GM21717 (cell line): ENCODE data around the gene TRIM56.
"Not testable (repeated sequence)": the region's sequence is repeated elsewhere in the genome, so short reads cannot be mapped to it uniquely, and the experiment has no call there.

Experiments used
- ATAC-seq: cut with Tn5 transposase; IDR thresholded peaks from one replicate; pipeline ENCODE4 v1.9.1; 2021; ENCODE audit warnings: mild to moderate bottlenecking, moderate library complexity; ENCODE audit not compliant: unreplicated experiment

TRIM56 gene

DNA sequence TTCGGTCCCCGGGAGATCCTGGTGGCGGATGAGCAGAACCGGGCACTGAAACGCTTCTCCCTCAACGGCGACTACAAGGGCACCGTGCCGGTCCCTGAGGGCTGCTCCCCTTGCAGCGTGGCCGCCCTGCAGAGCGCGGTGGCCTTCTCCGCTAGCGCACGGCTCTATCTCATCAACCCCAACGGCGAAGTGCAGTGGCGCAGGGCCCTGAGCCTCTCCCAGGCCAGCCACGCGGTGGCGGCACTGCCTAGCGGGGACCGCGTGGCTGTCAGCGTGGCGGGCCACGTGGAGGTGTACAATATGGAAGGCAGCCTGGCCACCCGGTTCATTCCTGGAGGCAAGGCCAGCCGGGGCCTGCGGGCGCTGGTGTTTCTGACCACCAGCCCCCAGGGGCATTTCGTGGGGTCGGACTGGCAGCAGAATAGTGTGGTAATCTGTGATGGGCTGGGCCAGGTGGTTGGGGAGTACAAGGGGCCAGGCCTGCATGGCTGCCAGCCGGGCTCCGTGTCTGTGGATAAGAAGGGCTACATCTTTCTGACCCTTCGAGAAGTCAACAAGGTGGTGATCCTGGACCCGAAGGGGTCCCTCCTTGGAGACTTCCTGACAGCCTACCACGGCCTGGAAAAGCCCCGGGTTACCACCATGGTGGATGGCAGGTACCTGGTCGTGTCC lies 3.7 kb downstream of the TRIM56 start:
- ATAC-seq: no peak

DNA sequence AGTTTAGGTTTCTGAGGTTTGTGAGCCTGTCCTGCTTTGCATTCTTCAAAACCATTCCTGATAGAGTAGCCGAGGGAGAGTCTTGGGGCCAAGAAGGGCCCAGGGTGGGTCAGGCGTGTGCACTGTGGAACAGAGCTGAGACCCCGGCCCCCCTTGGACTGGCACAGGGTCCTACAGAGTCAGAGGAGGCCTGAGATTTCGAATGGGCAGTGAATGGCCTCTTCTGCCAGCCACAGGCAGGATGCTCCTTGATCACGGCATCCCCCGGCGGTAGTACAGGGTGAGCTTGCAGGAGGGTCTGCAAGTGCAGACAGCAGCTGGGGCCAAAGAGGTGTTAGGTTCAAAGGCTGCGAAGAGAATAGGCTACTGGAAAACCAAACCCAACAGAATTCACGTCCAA lies 4.6 kb downstream of the TRIM56 start:
- no peak for ATAC-seq

DNA sequence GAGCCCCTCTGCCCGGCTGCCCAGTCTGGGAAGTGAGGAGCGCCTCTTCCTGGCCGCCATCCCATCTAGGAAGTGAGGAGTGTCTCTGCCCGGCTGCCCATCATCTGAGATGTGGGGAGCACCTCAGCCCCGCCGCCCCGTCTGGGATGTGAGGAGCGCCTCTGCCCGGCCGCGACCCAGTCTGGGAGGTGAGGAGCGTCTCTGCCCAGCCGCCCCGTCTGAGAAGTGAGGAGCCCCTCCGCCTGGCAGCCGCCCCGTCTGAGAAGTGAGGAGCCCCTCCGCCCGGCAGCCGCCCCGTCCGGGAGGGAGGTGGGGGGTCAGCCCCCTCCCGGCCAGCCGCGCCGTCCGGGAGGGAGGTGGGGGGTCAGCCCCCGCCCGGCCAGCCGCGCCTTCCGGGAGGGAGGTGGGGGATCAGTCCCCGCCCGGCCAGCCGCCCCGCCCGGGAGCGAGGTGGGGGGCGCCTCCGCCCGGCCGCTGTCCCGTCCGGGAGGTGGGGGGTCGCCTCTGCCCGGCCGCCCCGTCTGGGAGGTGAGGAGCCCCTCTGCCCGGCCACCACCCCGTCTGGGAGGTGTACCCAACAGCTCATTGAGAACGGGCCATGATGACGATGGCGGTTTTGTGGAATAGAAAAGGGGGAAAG lies 7.1 kb downstream of the TRIM56 start:
- not testable (repeated sequence) for ATAC-seq

- ATAC-seq: no peak
Observed at GRCh38 chr7:101093906-101094305, 8.6 kb downstream of the TRIM56 start.

DNA sequence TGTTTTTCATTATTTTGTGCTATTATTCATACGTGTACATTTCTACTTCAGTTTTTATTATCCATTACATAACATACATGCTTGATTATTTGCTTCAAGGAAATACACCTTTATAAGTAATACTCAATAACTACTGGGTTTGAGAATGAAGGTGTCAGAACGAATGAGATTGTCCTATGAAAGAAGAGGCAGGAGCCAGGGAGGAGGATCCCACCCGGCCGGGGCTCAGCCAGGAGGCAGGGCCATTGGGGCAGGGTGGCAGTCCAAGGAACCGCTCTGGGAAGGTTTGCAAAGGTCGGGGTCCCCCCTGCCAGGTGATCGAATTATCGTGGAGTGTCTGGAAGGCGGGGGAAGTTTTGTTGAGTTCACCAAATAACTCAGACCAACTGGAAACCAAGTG lies 9.1 kb downstream of the TRIM56 start:
- no peak for ATAC-seq

DNA sequence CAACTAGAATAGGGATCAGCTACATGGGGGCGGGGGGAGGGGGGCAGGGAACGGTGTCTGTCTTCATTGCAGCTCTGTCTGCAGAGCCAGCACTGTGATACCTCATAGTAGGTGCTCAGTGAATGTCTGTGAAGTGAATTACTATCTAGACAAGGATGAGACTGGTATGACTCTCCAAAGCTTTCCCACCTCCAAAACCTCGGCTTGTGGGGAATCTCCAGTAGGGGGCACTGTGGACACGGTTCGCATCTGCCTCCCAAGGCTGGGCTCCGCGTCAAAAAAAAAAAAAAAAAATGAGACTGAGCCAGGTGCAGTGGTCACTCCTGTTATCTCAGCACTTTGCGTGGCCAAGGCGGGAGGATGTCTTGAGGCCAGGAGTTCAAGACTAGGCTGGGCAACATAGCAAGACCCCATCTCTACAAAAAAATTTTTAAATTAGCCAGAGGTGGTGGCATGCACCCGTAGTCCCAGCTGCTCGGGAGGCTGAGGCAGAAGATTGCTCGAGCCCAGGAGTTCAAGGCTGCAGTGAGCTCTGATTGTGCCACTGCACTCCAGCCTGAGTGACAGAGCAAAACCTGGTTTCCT lies 9.6 kb downstream of the TRIM56 start:
- ATAC-seq: no peak

- ATAC-seq: no peak
Observed at GRCh38 chr7:101096331-101096956, 11.2 kb downstream of the TRIM56 start.

DNA sequence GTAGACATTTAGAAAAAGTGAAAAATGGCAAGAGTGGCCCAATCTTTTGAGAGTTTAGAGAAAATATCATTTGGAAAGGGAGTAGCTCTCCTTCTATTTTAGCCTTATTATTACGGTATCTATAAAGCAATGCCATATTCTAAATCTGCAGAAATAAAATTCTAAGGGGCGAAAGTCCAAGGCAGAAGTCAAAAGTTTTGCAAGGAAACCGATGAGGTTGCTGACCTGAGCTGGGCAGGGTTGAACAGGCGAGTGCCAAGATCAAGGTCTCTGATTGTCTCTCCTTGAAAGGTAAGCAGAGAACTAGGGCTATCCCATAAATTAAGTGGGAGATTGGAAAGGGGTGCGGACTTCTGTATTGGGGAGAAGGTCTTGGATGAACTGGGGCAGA lies 11.7 kb downstream of the TRIM56 start:
- no peak for ATAC-seq

- no peak for ATAC-seq
Observed at GRCh38 chr7:101097561-101097960, 12.3 kb downstream of the TRIM56 start.

DNA sequence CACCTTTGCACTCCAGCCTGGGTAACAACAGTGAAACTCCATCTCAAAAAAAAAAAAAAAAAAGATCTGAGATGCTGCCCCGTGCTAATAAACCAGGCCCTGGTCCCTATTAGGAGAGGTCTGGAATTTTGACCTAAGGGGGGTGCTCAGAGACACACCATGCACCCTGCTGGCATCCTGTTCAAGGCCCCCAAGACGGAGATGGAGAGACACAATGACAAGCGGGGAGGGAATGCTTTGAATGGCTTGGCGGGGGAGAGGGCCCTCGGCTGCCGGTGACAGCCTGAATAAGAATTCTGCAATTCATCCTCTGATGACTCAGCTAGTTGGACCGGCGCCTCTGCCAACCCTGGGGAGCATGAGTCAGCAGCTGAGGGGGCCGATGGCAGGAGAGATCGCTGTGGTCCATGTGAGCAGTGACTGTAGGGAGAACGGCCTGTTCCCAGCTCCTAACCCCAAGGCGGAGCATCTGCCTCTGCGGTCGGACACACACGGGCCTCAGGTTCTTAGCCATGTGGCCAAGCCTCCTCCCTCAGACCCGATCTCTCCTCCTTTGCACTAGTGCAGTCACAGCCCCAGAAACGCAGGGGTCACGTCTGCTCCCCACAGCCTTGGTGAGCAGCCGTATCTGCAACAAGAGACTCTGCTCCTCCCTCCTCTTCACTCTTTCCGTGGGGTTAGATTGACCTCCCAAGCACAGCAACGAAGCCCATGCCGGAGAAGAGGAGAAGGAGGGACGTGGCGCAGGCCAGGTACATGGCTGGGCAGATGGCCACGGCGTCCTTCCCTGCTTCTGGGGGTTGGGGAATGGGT lies 14.9 kb downstream of the TRIM56 start:
- no peak for ATAC-seq

DNA sequence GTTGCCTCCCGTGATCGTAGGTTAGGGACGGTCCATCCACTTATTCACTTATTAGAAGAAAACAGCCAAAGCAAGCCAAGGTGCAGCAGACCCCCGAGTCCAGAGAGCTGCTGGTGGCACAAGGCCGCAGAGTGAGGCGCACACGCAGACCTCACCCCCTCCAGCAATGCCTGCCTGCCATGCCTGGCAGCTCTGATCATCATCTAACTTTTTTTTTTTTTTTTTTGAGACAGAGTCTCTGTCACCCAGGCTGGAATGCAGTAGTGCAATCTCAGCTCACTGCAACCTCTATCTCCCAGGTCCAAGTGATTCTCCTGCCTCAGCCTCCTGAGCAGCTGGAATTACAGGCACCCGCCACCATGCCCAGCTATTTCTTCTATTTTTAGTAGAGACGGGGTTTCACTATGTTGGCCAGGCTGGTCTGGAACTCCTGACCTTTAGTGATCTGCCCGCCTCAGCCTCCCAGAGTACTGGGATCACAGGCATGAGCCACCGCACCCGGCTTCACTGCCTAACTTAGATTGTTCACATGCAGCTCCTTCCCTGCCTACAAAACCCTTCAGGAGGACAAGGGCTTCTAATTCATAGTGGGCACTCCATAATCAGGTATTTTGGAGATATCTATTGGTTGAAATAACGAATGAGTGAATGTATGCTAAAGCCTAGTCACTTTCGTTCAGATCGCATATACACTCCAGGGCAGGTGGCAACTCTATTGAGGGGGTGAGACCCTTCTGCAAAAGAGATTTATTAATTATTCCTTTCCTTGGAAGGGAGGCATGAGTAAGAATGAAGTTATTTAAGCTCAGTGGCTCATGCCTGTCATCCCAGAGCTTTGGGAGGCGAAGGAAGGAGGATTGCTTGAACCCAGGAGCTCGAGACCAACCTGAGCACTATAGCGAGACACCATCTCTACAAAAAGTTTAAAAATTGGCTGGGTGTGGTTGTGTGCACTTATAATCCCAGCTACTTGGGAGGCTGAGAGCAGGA lies 15.9 kb downstream of the TRIM56 start:
- no peak for ATAC-seq

DNA sequence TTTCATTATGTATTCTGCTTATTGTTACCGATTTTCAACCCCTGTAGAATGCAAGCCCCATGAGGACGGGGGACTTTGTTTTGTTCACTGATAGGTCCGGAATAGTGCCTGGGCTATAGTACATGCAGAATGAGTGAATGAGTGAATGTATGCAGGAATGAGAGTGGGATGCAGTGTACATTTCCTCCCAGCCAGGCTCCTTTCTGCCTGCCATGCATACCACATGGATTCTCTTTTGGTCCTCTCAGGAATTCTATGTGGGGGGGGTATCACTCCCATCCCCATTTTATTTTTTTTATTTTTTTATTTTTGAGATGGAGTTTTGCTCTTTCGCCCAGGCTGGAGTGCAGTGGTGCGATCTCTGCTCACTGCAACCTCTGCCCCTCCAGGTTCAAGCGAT lies 16.7 kb downstream of the TRIM56 start:
- no peak for ATAC-seq

GRCh38 chr7:101103701-101104100 lies 18.4 kb downstream of the TRIM56 start:
- not testable (repeated sequence) for ATAC-seq

DNA sequence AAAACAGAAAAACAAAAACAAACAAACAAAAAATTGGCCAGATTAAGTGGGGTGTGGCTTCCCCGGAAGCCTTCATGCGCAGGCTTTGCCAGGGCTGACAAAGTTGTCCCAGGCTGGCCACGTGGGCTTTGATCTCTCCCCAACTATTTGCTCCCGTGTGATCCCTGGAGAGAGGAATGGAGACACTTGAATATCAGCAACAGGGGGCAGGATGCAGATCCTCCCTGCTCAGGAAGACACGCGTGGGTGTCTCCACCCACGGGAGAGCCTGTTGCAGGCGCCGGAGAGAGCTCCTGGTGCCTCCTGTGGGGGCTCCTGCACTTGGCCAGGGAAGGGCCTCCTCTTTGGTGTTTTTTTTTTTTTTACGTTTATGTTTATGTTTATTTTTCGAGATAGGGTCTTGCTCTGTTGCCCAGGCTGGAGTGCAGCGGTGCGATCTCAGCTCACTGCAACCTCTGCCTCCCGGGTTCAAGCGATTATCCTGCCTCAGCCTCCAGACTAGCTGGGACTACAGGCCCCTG lies 19.0 kb downstream of the TRIM56 start:
- no peak for ATAC-seq

GRCh38 chr7:101104799-101105198 lies 19.5 kb downstream of the TRIM56 start:
- no peak for ATAC-seq

GRCh38 chr7:101105248-101105647 lies 20.0 kb downstream of the TRIM56 start:
- not testable (repeated sequence) for ATAC-seq

DNA sequence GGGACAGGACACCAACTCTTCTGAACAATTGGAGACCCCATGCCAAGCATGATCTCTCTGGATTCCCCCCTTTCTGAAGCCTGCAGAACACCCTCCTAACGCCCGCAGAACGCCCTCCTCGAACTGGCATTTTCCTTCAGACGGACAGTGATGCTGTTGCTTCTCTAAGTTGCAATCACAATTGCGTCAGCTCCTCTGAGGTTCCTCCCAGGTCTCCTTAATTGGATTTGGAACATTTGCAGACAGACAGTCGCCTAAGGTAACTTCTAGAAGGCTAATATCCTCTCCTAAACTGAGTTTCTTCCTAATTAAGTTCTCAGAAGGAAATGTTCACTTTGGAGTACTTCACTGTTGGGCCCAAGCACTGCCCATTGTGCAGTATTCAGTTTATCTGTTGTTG lies 21.1 kb downstream of the TRIM56 start:
- ATAC-seq: no peak

DNA sequence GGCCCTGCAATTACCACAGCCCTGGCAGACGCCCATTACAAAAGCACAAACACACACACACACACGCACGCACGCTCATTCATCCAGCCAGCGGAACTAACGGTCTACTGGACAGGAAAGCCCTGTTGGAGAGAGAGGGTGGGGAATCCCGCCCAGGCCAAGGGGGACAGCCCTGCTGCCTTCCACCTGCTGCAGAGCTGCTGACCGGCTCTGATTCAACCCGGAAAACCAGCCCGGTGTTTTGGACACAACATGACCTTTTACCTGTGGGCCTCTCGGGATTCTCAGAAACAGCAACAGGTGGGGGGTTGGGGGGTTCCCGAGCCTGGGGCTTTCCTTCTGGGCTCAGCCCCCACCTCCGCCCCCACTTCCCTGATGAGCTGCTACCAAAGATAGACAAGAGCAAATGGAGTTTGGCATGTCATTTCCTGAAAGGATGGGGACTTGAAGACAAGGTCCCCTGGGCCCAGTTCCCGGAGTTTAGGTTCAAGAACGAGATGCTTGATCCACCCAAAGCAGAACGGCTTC lies 23.1 kb downstream of the TRIM56 start:
- ATAC-seq: no peak

- no peak for ATAC-seq
Observed at GRCh38 chr7:101108961-101109360, 23.7 kb downstream of the TRIM56 start.
